Prostate gland (tissue), 2 donors: ENCODE results near the gene FCN3.

Experiments used
- CTCF ChIP-seq, 4 experiments: fragments of 200-600 bp in 2 of 4; fragments of 450-650 bp in 2 of 4; sonication (generic) in 2 of 4; IDR thresholded peaks; 1 replicate in 3 of 4; 2 replicates in 1 of 4; pipeline ENCODE4 v1.5.1; 2016 to 2019; ENCODE audit warnings: antibody characterized with exemption in 4 of 4, mild to moderate bottlenecking in 2 of 4, moderate library complexity in 2 of 4
- POLR2A ChIP-seq: fragments of 450-650 bp; IDR thresholded peaks from one replicate; pipeline ENCODE4 v1.6.1; 2016; ENCODE audit warnings: antibody characterized with exemption, mild to moderate bottlenecking
- POLR2AphosphoS5 ChIP-seq: sonication (generic); formaldehyde crosslinking; IDR thresholded peaks from one replicate; pipeline ENCODE4 v1.6.1; 2017; ENCODE audit warnings: antibody characterized with exemption

- TF ChIP-seq CTCF (IDR thresholded peaks at IDR 0.05): no peak
- no peak for TF ChIP-seq POLR2AphosphoS5
- no peak for TF ChIP-seq POLR2A
Measured at GRCh38 chr1:27372022-27372807, 2.4 kb downstream of the FCN3 start.
